GM19455 (cell line): ENCODE results near the gene UGT1A1.

ENCODE experiments used
- ATAC-seq: cut with Tn5 transposase; IDR thresholded peaks from one replicate; pipeline ENCODE4 v1.9.1; 2021; ENCODE audit not compliant: unreplicated experiment

UGT1A1 gene

GRCh38 chr2:233814056-233814835 is 54.2 kb downstream of the UGT1A1 start:
- no peak for ATAC-seq

- no peak for ATAC-seq
Observed at GRCh38 chr2:233815861-233816260, 55.8 kb downstream of the UGT1A1 start.

GRCh38 chr2:233816334-233816733 is 56.3 kb downstream of the UGT1A1 start:
- no peak for ATAC-seq

GRCh38 chr2:233816771-233817170 is 56.7 kb downstream of the UGT1A1 start:
- ATAC-seq, result no peak

GRCh38 chr2:233817361-233817911 is 57.4 kb downstream of the UGT1A1 start:
- ATAC-seq, result no peak

- ATAC-seq, result no peak
Observed at GRCh38 chr2:233817995-233818638, 58.0 kb downstream of the UGT1A1 start.

- ATAC-seq, result no peak
Observed at GRCh38 chr2:233818639-233819621, 58.9 kb downstream of the UGT1A1 start.

- ATAC-seq, result no peak
Observed at GRCh38 chr2:233819884-233820773, 60.1 kb downstream of the UGT1A1 start.

- no peak for ATAC-seq
Observed at GRCh38 chr2:233820774-233821105, 60.7 kb downstream of the UGT1A1 start.

- ATAC-seq, result no peak
Observed at GRCh38 chr2:233821196-233821595, 61.1 kb downstream of the UGT1A1 start.

GRCh38 chr2:233821709-233822100 is 61.6 kb downstream of the UGT1A1 start:
- ATAC-seq, result no peak

- no peak for ATAC-seq
Observed at GRCh38 chr2:233822101-233822771, 62.2 kb downstream of the UGT1A1 start.
